Astrocyte (in vitro differentiated cells and primary cell): ENCODE measurements around the gene NDUFAF8.

Experiments used
- EZH2 ChIP-seq: IDR thresholded peaks from 2 replicates; pipeline ENCODE4 v1.6.1; 2012; ENCODE audit warnings: mild to moderate bottlenecking, low read length, inconsistent platforms; ENCODE audit not compliant: insufficient read depth
- TF ChIP-seq, protein P1 (sequence below): IDR thresholded peaks from 2 replicates; pipeline ENCODE4 v1.5.1; 2011; ENCODE audit warnings: low read depth, mild to moderate bottlenecking, inconsistent platforms, low read length, moderate library complexity; ENCODE audit not compliant: insufficient read depth

- TF ChIP-seq, protein P1, sequence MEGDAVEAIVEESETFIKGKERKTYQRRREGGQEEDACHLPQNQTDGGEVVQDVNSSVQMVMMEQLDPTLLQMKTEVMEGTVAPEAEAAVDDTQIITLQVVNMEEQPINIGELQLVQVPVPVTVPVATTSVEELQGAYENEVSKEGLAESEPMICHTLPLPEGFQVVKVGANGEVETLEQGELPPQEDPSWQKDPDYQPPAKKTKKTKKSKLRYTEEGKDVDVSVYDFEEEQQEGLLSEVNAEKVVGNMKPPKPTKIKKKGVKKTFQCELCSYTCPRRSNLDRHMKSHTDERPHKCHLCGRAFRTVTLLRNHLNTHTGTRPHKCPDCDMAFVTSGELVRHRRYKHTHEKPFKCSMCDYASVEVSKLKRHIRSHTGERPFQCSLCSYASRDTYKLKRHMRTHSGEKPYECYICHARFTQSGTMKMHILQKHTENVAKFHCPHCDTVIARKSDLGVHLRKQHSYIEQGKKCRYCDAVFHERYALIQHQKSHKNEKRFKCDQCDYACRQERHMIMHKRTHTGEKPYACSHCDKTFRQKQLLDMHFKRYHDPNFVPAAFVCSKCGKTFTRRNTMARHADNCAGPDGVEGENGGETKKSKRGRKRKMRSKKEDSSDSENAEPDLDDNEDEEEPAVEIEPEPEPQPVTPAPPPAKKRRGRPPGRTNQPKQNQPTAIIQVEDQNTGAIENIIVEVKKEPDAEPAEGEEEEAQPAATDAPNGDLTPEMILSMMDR, result no peak
- TF ChIP-seq EZH2, result no peak
Measured at GRCh38 chr17:81286491-81287145, 47.5 kb downstream of the NDUFAF8 start.
